Activated naive CD8-positive, alpha-beta T cell treated with anti-CD3 and anti-CD28 coated beads, Interleukin-2, amount 10 ng/mL, durations not matched to agents 7 days and 5 days (primary cell): ENCODE measurements around the gene POLR2B. TPM values are rescaled to one million over a fixed set of nuclear protein-coding genes. Genes with fewer than 3 reads are reported as not detected.
"Not testable (repeated sequence)": the region's sequence is repeated elsewhere in the genome, so short reads cannot be mapped to it uniquely, and the experiment has no call there.

Source experiments
- ATAC-seq: fragments of 150-1000 bp; cut with Tn5 transposase; one replicate; pipeline ENCODE4 v1.10.0; 2021; ENCODE audit warnings: low read depth, moderate library complexity
- POLR2A ChIA-PET: fragments of 350-600 bp; sonication (Branson Sonifier 250); formaldehyde crosslinking; loops from one replicate; lab custom pipeline; 2021; ENCODE audit warnings: antibody characterized with exemption; lab: Charles Lee
- DNase-seq: peaks from one replicate; pipeline ENCODE4 v3.0.0; 2021
- H3K27ac Mint-ChIP-seq: one replicate; pipeline ENCODE4 v1.8.0; 2022; ENCODE audit warnings: mild to moderate bottlenecking, mixed read lengths
- H3K27me3 Mint-ChIP-seq: one replicate; pipeline ENCODE4 v1.8.0; 2022; ENCODE audit warnings: mild to moderate bottlenecking, moderate library complexity, mixed read lengths
- H3K36me3 Mint-ChIP-seq: one replicate; pipeline ENCODE4 v1.8.0; 2021; ENCODE audit warnings: mild to moderate bottlenecking, mixed read lengths
- H3K4me1 Mint-ChIP-seq: one replicate; pipeline ENCODE4 v1.8.0; 2021; ENCODE audit warnings: mixed read lengths
- H3K4me3 Mint-ChIP-seq: one replicate; pipeline ENCODE4 v1.8.0; 2022; ENCODE audit warnings: mild to moderate bottlenecking, moderate library complexity, mixed read lengths
- H3K9me3 Mint-ChIP-seq: one replicate; pipeline ENCODE4 v1.8.0; 2021; ENCODE audit warnings: mixed read lengths
- total RNA-seq, 2 experiments: library from RNA; stranded (reverse); gene quantifications; one replicate each; pipeline ENCODE4 v1.2.3, GENCODE V29; 2021

Gene POLR2B
- total RNA-seq, 2 experiments from 2014 or later = 117 TPM

- Mint-ChIP-seq H3K9me3 (peaks cover 2% of the 10 kb centered on the region), H3K27ac (no peak overlapping the region), H3K4me1 (no peaks in the 10 kb centered on the region), H3K4me3 (no peak overlapping the region), H3K27me3 (peaks cover 4% of the 10 kb centered on the region), H3K36me3 (no peaks in the 10 kb centered on the region)
- ATAC-seq (no peak), DNase-seq (no peak)
- POLR2A ChIA-PET = no interaction called here
These were observed 66.3 kb downstream of the POLR2B start for GRCh38 chr4:57044996-57045395.

- H3K4me3 Mint-ChIP-seq, H3K27me3 Mint-ChIP-seq, POLR2A ChIA-PET, H3K27ac Mint-ChIP-seq, H3K36me3 Mint-ChIP-seq, ATAC-seq, DNase-seq, H3K4me1 Mint-ChIP-seq, H3K9me3 Mint-ChIP-seq: not testable (repeated sequence)
These were observed 68.3 kb downstream of the POLR2B start for GRCh38 chr4:57047046-57047445.

DNA sequence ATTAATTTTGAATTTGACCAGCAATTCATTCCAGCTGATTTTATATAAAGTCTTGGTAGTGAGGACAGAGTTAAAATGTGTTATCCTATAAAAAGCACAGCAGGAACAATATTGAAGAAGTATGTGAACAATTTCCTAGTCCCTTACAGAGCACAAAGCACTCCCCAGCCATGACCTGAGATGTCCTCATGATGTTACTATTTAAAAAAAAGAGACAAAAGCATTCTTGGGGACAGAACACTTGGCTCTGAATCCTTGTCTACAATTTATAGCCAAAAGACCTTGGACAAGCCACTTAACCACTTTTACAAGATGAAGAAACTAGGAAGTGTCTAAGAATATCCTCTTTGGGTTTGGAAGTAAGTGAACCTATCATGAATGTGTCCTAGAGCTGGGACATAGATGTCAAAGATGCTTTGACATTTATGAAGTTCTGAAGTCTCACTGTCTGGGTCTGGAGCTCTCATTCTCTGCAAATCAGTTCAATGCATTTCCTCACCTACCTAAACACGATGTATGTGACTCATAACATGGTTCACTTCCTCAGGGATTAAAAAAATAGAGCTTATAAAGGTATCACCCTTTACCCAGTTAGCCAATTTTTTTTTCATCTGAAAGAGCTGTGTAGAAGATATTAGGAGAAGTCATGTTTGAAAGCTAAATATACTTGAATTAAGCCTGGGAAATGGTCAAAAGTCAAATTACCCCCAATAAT is 70.1 kb downstream of the POLR2B start:
- no peak for DNase-seq
- no peak overlapping the region for H3K27ac Mint-ChIP-seq
- H3K4me1 Mint-ChIP-seq = no peaks in the 10 kb centered on the region
- POLR2A ChIA-PET = no interaction called here
- peaks cover 6% of the 10 kb centered on the region for H3K27me3 Mint-ChIP-seq
- H3K36me3 Mint-ChIP-seq = no peaks in the 10 kb centered on the region
- ATAC-seq = no peak
- peaks cover 2% of the 10 kb centered on the region for H3K9me3 Mint-ChIP-seq
- no peak overlapping the region for H3K4me3 Mint-ChIP-seq

DNA sequence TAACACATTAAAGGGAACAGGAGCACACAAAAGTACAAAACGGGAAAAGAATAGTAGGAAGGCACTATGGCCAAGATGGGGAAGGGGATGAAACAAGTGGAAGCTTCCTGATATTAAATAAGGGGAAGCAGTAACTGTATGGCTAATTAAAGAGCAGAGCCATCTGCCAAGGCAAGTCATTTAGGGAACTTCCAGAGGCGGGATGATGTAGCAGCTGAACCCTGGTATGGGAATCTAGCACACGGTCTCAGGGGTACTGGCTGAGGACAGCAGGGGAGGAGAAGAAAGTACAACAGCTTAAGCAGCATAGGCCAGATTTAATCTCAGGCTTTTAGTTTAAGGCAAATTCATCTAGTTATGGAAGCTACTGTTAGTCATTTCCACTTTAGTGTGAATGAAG is 72.4 kb downstream of the POLR2B start:
- Mint-ChIP-seq H3K4me3 (no peak overlapping the region), H3K36me3 (no peaks in the 10 kb centered on the region), H3K27me3 (peaks cover 4% of the 10 kb centered on the region), H3K27ac (no peak overlapping the region), H3K4me1 (no peaks in the 10 kb centered on the region), H3K9me3 (peaks cover 2% of the 10 kb centered on the region)
- POLR2A ChIA-PET = no interaction called here
- no peak for DNase-seq
- no peak for ATAC-seq

- no peak overlapping the region for H3K27ac Mint-ChIP-seq
- H3K27me3 Mint-ChIP-seq = peaks cover 5% of the 10 kb centered on the region
- H3K36me3 Mint-ChIP-seq = no peaks in the 10 kb centered on the region
- no peak overlapping the region for H3K4me3 Mint-ChIP-seq
- peaks cover 2% of the 10 kb centered on the region for H3K9me3 Mint-ChIP-seq
- DNase-seq = no peak
- POLR2A ChIA-PET = no interaction called here
- no peak for ATAC-seq
- no peaks in the 10 kb centered on the region for H3K4me1 Mint-ChIP-seq
These were observed 72.8 kb downstream of the POLR2B start for GRCh38 chr4:57051524-57051923.

DNA sequence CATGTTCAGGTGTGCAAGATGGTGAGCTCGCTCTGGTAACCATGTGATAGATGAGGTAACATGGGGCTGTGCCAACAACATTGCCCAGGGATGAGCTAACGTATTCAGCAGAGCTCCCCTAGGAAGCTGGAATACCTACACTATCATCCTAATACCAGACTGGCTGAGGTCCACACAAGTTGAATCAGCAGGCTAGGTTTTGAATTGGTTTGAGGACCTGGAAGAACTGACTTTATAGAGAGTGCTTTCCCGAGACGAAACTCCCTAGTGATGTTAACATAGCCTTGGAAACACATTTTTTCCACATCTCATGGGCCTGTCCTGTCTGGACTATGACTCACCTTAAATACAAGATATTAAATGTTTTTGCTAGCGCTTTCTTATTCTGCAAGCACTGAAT is 74.8 kb downstream of the POLR2B start:
- Mint-ChIP-seq H3K27me3 (peaks cover 21% of the 10 kb centered on the region), H3K4me1 (no peaks in the 10 kb centered on the region), H3K4me3 (no peak overlapping the region), H3K36me3 (no peaks in the 10 kb centered on the region), H3K9me3 (no peaks in the 10 kb centered on the region), H3K27ac (no peak overlapping the region)
- DNase-seq (no peak), ATAC-seq (no peak)
- POLR2A ChIA-PET = no interaction called here

DNA sequence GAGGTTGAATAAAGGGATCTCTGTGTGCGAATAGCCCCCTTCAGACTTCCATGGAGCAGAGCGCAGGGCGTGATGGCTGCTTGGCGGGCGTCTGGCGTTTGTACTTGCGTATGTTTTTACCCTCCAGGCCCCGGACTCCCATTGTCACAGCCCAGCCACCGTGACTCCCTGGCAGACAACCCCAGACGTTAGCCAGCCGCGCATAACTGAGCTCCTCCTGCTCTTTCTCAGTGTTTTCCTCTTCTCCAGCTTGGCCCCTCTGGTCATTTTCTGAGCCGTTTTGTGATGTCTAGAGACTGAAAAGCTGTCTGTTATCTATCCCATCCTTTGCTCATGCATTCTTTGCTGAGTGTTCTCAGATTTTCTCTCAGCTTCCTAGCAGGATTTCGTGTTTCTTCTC is 77.2 kb downstream of the POLR2B start:
- Mint-ChIP-seq H3K4me1 (no peaks in the 10 kb centered on the region), H3K9me3 (no peaks in the 10 kb centered on the region), H3K4me3 (no peak overlapping the region), H3K36me3 (no peaks in the 10 kb centered on the region), H3K27me3 (peaks cover 29% of the 10 kb centered on the region), H3K27ac (no peak overlapping the region)
- POLR2A ChIA-PET = interaction anchor here (0.5 kb wide), 1 partner anchor 22 kb away, joined by 4 read pairs; no protein-coding TSS in a partner anchor
- no peak for ATAC-seq
- no peak for DNase-seq

DNA sequence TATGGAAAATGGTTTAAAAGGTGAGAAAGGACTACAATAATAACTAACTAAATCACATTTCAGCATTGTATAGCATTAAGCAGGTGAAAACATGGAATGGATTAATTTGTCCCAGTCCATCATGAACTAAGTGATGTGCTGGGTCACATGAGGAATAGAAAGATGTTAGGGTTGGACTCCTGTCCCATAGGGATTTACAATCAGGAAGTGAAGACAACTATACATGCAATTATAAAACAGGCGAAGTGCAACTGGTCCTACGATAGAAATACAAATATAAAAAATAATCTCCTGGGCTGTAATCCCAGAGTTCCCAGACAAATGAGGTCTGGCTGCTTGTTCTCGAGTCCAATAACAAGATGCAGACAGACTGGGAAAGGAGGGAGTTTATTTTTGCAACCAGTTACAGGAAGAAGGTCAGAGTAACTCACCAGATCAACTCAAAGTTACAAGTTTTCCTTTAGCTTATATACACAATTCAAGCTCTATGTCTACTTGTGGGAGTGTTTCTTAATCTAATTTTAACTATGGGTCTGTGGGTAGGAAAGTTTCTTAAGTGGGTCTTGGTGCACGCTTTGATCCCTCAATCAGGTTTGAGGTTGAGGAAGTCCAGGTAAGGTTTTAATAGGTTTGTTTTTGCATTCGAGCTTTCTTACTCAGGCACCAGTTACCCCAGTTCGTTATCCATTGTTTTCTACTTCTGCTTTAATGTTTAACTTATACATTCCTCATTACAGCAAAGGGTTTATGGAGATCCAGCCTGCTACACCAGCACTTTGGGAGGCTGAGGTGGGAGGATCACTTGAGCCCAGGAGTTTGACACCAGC is 81.4 kb downstream of the POLR2B start:
- H3K9me3 Mint-ChIP-seq = no peaks in the 10 kb centered on the region
- ATAC-seq = no peak
- H3K27ac Mint-ChIP-seq = no peak overlapping the region
- no peaks in the 10 kb centered on the region for H3K4me1 Mint-ChIP-seq
- no peak for DNase-seq
- H3K27me3 Mint-ChIP-seq = peaks cover 29% of the 10 kb centered on the region
- H3K36me3 Mint-ChIP-seq = no peaks in the 10 kb centered on the region
- POLR2A ChIA-PET = no interaction called here
- H3K4me3 Mint-ChIP-seq = no peak overlapping the region

GRCh38 chr4:57060717-57061067 is 82.0 kb downstream of the POLR2B start:
- POLR2A ChIA-PET, H3K27ac Mint-ChIP-seq, H3K4me3 Mint-ChIP-seq, H3K4me1 Mint-ChIP-seq, ATAC-seq, H3K36me3 Mint-ChIP-seq, DNase-seq, H3K9me3 Mint-ChIP-seq: not testable (repeated sequence)
- peaks cover 29% of the 10 kb centered on the region for H3K27me3 Mint-ChIP-seq

DNA sequence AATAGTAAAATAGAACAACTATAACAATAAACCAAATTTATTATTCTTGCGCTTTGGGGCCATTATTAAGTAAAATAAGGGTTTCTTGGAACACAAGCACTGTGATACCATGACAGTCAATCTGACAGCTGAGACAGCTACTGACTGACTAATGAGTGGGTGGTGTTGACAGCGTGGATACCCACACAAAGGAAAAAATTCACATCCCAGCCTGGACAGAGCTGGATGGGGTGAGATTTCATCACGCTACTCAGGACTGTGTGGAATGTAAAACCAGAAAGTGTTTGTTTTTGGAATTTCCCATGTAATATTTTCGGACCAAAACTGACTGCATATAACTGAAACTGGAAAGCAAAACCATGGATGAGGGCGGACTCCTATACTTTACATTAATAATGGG is 82.7 kb downstream of the POLR2B start:
- Mint-ChIP-seq H3K27me3 (peaks cover 29% of the 10 kb centered on the region), H3K9me3 (no peaks in the 10 kb centered on the region), H3K4me1 (no peaks in the 10 kb centered on the region), H3K36me3 (no peaks in the 10 kb centered on the region), H3K27ac (no peak overlapping the region), H3K4me3 (no peak overlapping the region)
- ATAC-seq = no peak
- no peak for DNase-seq
- POLR2A ChIA-PET = no interaction called here

DNA sequence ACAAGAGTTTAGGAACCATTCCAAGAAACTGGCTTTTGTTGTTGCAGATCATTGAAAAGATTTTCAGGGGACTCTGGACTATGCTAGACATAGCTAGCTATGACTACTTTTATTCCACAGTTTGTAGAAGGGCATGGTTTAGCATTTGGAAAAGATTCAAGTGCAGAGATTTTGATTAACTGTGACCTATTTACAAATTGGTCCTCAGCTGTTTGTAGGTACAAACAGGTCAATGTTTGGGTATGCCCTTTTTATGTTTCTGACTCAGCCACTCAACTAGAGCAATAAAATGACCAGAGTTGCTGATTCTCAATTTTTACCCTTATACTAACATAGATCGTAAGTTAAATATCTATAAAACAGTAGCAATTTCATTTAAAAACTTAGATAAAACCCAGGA is 84.8 kb downstream of the POLR2B start:
- H3K36me3 Mint-ChIP-seq = no peaks in the 10 kb centered on the region
- peaks cover 13% of the 10 kb centered on the region for H3K27me3 Mint-ChIP-seq
- H3K4me1 Mint-ChIP-seq = no peaks in the 10 kb centered on the region
- no peak for ATAC-seq
- no peak for DNase-seq
- H3K27ac Mint-ChIP-seq = no peak overlapping the region
- POLR2A ChIA-PET = no interaction called here
- no peaks in the 10 kb centered on the region for H3K9me3 Mint-ChIP-seq
- no peak overlapping the region for H3K4me3 Mint-ChIP-seq

DNA sequence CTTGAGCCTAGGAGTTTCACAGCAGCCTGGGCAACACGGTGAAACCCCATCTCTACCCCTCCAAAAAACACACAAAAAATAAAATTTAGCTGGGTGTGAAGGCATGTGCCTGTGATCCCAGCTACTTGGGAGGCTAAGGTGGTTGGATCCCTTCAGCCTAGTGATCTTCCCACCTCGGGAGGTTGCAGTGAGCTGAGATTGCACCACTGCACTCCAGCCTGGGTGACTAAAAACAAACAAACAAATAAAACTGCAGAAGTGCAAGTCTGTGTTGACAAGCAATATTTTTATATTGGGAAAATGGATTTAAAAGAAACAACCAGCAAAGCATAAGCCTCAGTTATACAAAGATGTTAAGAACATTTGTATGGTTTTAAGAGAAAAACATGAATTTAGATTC is 85.4 kb downstream of the POLR2B start:
- Mint-ChIP-seq H3K27ac (no peak overlapping the region), H3K9me3 (no peaks in the 10 kb centered on the region), H3K36me3 (no peaks in the 10 kb centered on the region), H3K27me3 (peaks cover 7% of the 10 kb centered on the region), H3K4me1 (no peaks in the 10 kb centered on the region), H3K4me3 (no peak overlapping the region)
- DNase-seq (no peak), ATAC-seq (no peak)
- POLR2A ChIA-PET = no interaction called here

DNA sequence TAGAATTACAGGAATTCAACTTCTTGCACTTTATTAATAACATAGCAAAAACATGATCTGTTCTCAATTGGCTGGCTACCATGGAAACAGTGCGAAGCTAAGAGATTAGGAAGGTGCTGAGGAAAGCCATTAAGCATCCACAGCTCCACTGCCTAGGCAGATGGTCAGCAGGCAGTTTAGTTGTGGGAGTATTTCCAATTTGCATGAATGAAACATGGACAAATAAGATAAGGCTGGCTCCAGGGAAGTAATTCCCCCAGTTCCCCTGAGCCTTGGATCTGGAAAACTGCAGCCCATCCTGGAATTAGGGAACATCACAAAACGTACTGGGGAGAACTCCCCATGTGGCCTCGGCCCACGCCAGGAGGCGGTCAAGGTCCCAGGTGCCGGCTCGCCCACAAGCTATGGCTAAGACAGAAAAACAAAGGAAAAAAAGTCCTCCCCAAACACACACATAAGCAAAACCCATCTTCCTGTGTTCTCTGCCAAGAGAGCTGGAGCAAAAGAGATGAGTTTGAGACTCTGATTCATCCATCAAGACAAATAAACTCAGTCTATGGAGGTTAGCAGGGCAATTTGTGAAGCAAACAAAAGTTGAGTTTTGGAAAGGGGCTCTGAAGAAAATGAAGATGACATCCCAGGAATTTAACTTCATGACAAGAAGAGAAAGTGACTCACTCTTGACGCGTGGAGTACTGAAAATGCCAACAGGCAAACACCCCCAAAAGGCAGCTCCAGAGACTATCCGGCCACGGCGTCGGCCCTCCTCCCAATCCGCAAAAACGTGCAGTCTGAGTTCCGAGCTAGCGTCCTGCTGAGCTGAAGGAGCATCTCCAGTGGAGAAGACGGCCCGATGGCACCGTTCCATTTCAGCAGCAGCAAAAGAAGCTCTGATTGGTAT is 86.4 kb downstream of the POLR2B start:
- POLR2A ChIA-PET = no interaction called here
- ATAC-seq (no peak), DNase-seq (no peak)
- no peaks in the 10 kb centered on the region for H3K4me1 Mint-ChIP-seq
- no peaks in the 10 kb centered on the region for H3K36me3 Mint-ChIP-seq
- H3K27ac Mint-ChIP-seq = no peak overlapping the region
- H3K4me3 Mint-ChIP-seq = no peak overlapping the region
- H3K27me3 Mint-ChIP-seq = peaks cover 4% of the 10 kb centered on the region
- no peaks in the 10 kb centered on the region for H3K9me3 Mint-ChIP-seq
